IPS-NIHi7 (cell line): ENCODE data around the gene THSD4.
"Not testable (repeated sequence)": the region's sequence is repeated elsewhere in the genome, so short reads cannot be mapped to it uniquely, and the experiment has no call there.

Source experiments
- DNase-seq: peaks from one replicate; pipeline ENCODE4 v3.0.0; 2012; ENCODE audit warnings: mixed read lengths; ENCODE audit errors: extremely low spot score

Gene THSD4

DNA sequence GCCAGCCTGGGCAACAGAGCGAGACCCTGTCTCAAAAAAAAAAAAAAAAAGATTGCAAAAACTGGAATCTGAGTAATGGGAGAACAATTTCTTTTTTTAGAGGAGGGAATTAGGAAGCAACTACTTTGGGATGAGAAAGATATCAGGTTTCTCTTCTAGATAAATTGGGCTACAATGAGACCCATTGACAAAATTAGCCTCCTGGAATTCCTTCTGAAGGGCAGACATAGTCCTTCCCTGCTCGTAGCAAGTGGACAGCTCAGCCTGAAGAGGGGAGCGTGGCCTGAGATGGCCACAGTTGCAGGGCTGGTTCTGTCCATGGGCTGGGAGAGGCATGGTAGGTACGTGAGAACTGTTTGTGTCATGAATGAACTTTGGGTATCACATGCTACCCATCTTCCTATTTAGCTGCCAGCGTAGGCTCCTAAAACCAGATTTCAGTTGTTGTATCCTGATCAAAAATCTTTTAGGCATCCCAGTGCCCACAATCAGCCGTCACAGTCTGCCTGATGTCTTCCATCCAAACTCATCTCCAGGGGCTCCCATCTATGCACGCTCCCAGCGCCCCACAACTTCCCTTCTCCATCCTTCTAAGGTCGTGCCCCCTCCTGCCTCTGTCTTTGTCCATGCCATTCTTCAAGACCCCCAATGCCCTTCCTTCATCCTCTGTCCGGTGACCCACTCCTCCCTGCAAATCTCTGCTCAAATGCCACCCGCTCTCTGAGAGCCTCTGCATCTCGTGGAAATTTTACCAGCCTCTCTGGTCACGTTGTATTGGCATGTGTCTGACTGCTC lies 603.0 kb downstream of the THSD4 start:
- no peak for DNase-seq

DNA sequence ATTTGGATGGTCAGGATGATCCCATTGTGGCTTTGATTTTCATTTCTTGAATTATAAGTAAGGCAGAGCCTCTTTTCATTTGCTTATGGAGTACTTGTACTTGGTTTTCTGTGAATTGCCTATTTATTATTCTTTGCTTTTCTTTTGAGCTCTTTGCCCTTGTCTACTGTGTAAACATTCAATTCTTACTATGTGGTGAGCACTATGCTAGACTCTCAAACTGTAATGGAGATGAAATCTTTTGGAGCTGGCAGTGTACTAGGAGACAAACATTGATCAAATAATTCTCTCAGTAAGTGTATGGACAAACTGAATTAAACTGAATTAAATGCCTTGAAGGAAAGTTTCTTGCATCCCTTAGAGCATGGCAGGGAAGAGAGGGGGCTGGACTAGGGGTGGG lies 608.1 kb downstream of the THSD4 start:
- DNase-seq, result no peak

GRCh38 chr15:71725207-71725955 lies 610.1 kb downstream of the THSD4 start:
- not testable (repeated sequence) for DNase-seq

DNA sequence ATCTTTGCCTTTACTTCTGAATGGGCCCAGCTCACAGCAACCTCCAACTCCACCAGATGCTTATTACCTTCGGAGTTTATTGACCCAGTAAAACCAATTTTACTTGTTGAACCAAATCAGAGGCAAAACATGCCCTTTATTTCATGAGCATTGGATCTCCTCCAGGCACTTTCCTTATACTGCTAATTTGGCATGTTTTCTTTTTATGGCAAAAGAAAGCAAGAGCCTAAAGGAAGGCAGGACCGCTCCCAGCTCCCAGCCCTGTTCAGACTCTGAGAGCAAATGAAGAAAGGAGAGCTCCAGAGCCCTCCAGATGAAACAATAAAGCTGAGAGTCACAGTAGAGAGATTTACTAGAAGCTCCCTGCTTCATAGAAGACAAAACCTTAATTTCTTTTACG lies 613.6 kb downstream of the THSD4 start:
- DNase-seq, result no peak

GRCh38 chr15:71729319-71729718 lies 614.0 kb downstream of the THSD4 start:
- no peak for DNase-seq

- DNase-seq, result peak; percentile 72
These were observed 615.2 kb downstream of the THSD4 start for GRCh38 chr15:71730277-71731144.

DNA sequence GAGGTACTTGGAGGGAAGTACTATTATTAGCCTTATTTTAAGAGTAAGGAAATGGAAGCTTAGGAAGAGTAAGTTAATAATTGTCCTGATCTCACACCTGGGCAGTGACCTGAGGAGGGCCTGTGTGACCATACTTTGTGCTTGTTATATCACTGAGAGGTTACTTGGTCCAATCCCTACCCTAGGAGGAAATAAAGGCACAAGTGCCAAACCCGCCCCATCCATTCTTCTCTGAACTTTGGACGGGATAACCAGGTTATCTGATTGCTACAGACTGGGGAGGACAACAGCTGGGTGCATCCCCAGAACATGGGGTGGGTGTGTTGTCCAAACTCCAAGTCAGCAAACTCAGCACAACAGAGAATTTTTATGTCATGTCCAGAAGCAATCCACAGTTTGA lies 617.4 kb downstream of the THSD4 start:
- no peak for DNase-seq

GRCh38 chr15:71733122-71733521 lies 617.9 kb downstream of the THSD4 start:
- no peak for DNase-seq

DNA sequence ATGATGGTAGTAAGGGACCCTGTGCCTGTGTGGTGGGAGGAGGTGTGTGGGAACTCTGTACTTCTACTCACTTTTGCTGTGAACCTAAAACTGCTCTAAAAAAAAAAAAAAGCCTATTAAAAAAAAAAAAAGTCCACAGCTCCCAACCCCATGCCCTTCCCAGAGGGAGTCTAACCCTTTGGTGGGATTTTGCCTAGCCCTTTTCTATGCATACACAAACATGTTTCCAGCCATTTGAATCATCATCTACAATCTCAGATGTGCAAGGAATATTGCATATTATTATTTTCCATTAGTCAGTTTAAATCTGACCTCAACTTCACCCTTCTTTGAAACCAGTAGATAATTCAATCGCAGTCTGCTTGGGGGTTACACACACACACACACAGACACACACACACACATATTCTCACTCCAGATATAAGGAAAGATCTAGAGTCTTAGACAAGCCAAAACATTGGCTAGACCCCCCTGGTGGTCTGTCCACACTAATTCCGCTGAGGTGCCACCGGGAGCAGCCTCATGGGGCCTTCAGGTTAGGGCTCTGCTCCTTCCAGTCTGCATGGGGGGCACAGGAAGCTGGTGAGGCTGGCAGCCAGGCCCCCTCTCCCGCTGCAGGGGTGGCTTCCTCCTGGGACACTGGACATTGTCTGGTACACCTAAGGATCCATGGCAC lies 619.6 kb downstream of the THSD4 start:
- DNase-seq, result no peak

GRCh38 chr15:71735385-71735757 lies 620.1 kb downstream of the THSD4 start:
- no peak for DNase-seq

DNA sequence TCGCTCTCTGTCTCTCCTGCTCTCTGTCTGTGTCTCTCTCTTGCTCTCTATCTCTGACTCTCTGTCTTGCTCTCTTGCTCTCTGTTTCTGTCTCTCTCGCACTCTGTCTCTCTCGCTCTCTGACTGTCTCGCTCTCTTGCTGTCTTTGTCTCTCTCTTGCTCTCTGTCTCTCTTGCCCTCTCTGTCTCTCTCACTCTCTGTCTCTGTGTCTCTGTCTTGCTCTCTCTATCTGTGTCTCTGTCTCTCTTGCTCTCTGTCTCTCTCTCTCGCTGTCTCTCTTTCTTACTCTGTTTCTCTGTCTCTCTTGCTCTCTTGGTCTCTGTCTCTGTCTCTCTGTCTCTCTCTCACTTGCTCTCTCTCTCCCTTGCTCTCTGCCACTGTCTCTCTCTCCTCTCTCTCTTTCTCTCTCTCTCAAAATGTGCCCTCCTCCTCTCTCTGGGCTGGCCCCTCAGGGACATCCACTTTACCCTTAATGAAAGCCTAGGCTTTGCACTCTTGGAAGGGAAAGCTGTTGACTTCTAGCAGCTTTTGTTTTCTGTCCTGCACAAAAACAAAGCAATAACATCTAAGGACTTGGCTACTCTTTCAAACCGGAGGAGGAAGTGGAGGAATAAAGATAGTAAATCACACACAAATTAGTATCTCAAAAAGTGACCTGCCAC lies 621.1 kb downstream of the THSD4 start:
- DNase-seq, result no peak

GRCh38 chr15:71737761-71738160 lies 622.5 kb downstream of the THSD4 start:
- no peak for DNase-seq

DNA sequence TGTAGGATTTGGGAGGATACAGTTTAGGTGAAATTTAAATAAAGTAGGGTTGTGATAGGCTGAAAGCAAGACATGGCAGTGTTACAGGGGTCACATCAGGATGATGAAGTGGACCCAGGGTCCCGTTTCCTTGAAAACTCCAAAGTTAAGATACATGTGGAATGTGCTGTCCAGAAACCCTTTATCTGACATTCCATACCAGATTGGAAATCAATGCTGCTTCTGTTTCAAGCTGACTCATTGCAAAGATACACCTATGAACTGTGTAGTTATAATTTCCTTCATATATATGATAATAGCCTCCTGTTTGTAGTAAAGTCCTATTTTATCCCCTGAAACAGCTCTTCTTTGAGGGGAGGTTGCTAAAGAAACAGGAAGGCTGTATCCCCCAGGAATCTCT lies 624.1 kb downstream of the THSD4 start:
- no peak for DNase-seq

GRCh38 chr15:71742964-71743363 lies 627.7 kb downstream of the THSD4 start:
- DNase-seq, result no peak

GRCh38 chr15:71743861-71744382 lies 628.7 kb downstream of the THSD4 start:
- DNase-seq, result peak; percentile 66

- no peak for DNase-seq
These were observed 631.4 kb downstream of the THSD4 start for GRCh38 chr15:71746719-71747118.

GRCh38 chr15:71747128-71748083 lies 632.1 kb downstream of the THSD4 start:
- no peak for DNase-seq

GRCh38 chr15:71748293-71748718 lies 633.0 kb downstream of the THSD4 start:
- DNase-seq, result no peak

GRCh38 chr15:71749500-71749899 lies 634.2 kb downstream of the THSD4 start:
- no peak for DNase-seq

- DNase-seq, result no peak
These were observed 636.9 kb downstream of the THSD4 start for GRCh38 chr15:71752128-71752527.
